Activated CD4-positive, alpha-beta T cell treated with anti-CD3 and anti-CD28 coated beads, Interleukin-2, Interleukin-4, amounts not matched to agents 100 ng/mL and 50 ng/mL, durations not matched to agents 16 hours and 8 hours (primary cell): Measurements from ENCODE around the gene CINP.
"Not testable (repeated sequence)": the region's sequence is repeated elsewhere in the genome, so short reads cannot be mapped to it uniquely, and the experiment has no call there.

Experiments used
- DNase-seq: peaks from one replicate; pipeline ENCODE4 v3.0.0-alpha.2; 2020; ENCODE audit warnings: low spot score

The CINP gene

GRCh38 chr14:102320033-102320660 is 42.5 kb downstream of the CINP start:
- DNase-seq: peak; percentile 23

- peak; percentile 96 for DNase-seq
Measured at GRCh38 chr14:102319351-102320032, 43.2 kb downstream of the CINP start, which contains the start of gene ZNF839. Gene ZNF839 (plus strand): TSS chr14:102319746. CDS start chr14:102319766, 20 bp downstream.

- DNase-seq: no peak
Measured at GRCh38 chr14:102318781-102319276, 43.9 kb downstream of the CINP start.

- peak; percentile 39 for DNase-seq
Measured at GRCh38 chr14:102317564-102318248, 45.0 kb downstream of the CINP start.

GRCh38 chr14:102316743-102317563 is 45.7 kb downstream of the CINP start:
- DNase-seq: peak; percentile 94

- no peak for DNase-seq
Measured at GRCh38 chr14:102316338-102316742, 46.4 kb downstream of the CINP start.

GRCh38 chr14:102315121-102315520 is 47.6 kb downstream of the CINP start:
- DNase-seq: no peak

- peak; percentile 85 for DNase-seq
Measured at GRCh38 chr14:102314242-102315011, 48.3 kb downstream of the CINP start.

GRCh38 chr14:102304611-102305506 is 57.8 kb downstream of the CINP start, which contains the start of gene MOK:
Gene MOK (minus strand): TSS chr14:102305164. CDS start chr14:102304968, 196 bp downstream.
- peak; percentile 98 for DNase-seq

- no peak for DNase-seq
Measured at GRCh38 chr14:102303664-102304063, 59.0 kb downstream of the CINP start.

- DNase-seq: not testable (repeated sequence)
Measured at GRCh38 chr14:102298303-102299070, 64.2 kb downstream of the CINP start.
